Upper lobe of left lung (tissue), 4 donors: Measurements from ENCODE around the gene ASB1.

Experiments
- CTCF ChIP-seq, 6 experiments: fragments of 450-650 bp in 4 of 6; fragments of 200-600 bp in 2 of 6; sonication (generic) in 2 of 6; IDR thresholded peaks; one replicate each; pipeline ENCODE4 v1.5.1; 2016 to 2019; ENCODE audit warnings: antibody characterized with exemption in 6 of 6
- EP300 ChIP-seq, 4 donors: sonication (generic); formaldehyde crosslinking; IDR thresholded peaks; one replicate each; pipeline ENCODE4 v1.5.1; 2017; ENCODE audit warnings: antibody characterized with exemption in 4 of 4, control low read depth in 2 of 4
- POLR2A ChIP-seq, 4 donors: fragments of 450-650 bp; IDR thresholded peaks; one replicate each; pipeline ENCODE4 v1.5.1; 2016 to 2017; ENCODE audit warnings: antibody characterized with exemption in 4 of 4, mild to moderate bottlenecking in 2 of 4
- POLR2AphosphoS5 ChIP-seq, 2 donors: sonication (generic); formaldehyde crosslinking; IDR thresholded peaks; one replicate each; pipeline ENCODE4 v1.5.1; 2017; ENCODE audit warnings: antibody characterized with exemption in 2 of 2

- TF ChIP-seq POLR2A (IDR thresholded peaks at IDR 0.05) (no peak), CTCF (IDR thresholded peaks at IDR 0.05) (no peak), EP300 (IDR thresholded peaks at IDR 0.05) (no peak), POLR2AphosphoS5 (IDR thresholded peaks at IDR 0.05) (no peak)
These were observed 46.3 kb downstream of the ASB1 start for GRCh38 chr2:238473014-238473413.
